HG03103 (cell line): ENCODE data around the gene B4GALNT1.
"Not testable (repeated sequence)": the region's sequence is repeated elsewhere in the genome, so short reads cannot be mapped to it uniquely, and the experiment has no call there.

Experiments used
- ATAC-seq: cut with Tn5 transposase; IDR thresholded peaks from one replicate; pipeline ENCODE4 v1.9.1; 2021; ENCODE audit warnings: low read depth; ENCODE audit not compliant: unreplicated experiment

Gene B4GALNT1

GRCh38 chr12:57638096-57638495 lies 5.1 kb upstream of the B4GALNT1 start:
- ATAC-seq = no peak

GRCh38 chr12:57637364-57637763 lies 4.4 kb upstream of the B4GALNT1 start:
- no peak for ATAC-seq

- not testable (repeated sequence) for ATAC-seq
Measured at GRCh38 chr12:57636731-57637130, 3.7 kb upstream of the B4GALNT1 start.

- ATAC-seq = no peak
Measured at GRCh38 chr12:57632073-57632957, 686 bp downstream of the B4GALNT1 start.

- ATAC-seq = no peak
Measured at GRCh38 chr12:57631566-57632072, 1.4 kb downstream of the B4GALNT1 start.

- no peak for ATAC-seq
Measured at GRCh38 chr12:57630891-57631433, 2.0 kb downstream of the B4GALNT1 start.

DNA sequence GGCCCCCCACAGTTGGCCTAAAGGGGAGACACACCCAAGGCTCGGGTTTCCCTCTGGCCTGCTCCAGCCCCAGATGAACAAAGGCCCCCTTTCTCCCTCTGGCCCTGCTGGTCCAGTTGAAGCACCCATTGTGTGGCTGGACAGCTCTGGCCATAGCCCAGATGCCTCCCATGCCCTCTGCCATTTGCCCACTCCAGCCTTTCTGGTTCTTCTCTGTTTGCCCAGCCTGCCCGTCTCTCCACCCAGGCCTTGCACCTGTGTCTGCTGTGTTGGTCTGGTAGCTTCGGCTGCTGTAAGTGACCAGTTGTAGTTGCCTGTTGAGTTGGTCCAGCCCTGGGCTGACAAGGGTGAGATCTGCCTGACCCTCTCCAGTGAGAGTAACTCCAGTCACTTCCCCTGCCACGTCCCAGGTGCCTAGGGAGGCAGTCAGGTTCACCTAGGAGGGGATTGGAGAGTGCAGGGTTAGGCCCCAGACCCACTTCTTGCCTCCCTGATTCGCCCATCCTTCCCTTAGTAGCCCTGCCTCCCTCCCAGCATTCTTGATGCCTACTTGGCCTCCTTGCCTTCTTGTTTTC lies 3.0 kb downstream of the B4GALNT1 start:
- no peak for ATAC-seq

- no peak for ATAC-seq
Measured at GRCh38 chr12:57628280-57629191, 4.5 kb downstream of the B4GALNT1 start.

- no peak for ATAC-seq
Measured at GRCh38 chr12:57627501-57628279, 5.3 kb downstream of the B4GALNT1 start.

DNA sequence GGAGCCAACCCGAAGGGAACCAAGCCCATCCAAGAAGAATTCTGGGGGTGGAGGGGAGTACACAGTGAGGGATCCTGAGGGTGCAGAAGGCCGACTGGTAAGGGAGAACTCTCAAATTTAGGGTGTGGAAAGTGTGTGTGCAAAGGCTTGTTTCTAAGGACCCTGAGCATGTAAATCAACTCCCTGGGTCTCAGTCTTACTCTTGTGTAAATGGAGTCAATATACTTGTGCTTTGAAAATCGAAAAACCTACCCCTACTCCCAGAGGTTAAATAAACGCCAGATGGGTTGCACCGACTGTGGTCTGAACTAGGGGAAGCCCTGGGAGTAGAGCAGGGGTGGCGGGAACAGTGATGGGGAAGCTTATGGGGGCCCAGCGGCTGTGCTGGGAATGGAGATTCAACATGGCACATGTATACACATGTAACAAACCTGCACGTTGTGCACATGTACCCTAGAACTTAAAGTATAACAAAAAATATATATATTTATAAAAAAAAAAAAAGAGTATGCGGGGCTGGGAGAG lies 6.0 kb downstream of the B4GALNT1 start:
- ATAC-seq = no peak

DNA sequence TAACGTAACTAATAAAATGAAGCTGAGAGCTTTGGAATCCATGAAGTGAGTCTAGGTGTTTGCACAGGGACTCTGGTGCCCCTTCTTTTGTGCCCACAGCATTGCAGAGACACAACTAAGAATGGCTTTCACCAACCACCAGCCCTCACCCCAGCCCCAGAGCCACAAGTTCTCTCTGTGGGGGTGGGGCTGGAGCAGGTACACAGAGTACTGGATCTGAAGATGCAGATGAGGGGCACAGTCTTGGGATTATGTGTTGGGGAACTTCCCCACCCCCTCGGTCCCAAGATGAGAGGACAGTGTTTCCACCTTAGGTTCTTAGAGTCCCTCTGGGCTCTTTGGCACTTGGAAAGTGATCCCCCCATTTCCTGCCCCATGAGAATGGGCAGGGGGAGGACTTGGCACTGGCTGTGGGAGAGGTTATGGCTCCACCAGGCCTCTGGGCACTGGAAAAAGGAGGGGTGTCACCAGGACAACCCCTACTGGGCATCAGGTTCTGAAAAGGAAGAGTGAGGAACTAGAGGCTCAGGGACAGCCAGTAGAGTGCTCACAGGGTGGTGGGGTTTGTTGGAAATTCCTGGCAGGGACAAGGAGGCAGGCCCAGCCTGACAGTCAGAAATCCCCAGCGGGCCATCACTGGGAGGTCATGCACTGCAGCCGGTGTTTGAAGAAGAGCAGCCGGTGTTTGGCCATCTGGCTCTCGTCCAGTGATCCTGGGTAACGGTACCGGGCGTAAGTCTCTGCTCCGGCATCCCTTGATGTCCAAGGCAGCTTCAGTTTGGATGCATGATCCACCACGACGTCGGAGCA lies 6.7 kb downstream of the B4GALNT1 start:
- ATAC-seq = no peak

- no peak for ATAC-seq
Measured at GRCh38 chr12:57625261-57626032, 7.6 kb downstream of the B4GALNT1 start.

GRCh38 chr12:57624441-57625220 lies 8.4 kb downstream of the B4GALNT1 start:
- no peak for ATAC-seq

- no peak for ATAC-seq
Measured at GRCh38 chr12:57623811-57624390, 9.1 kb downstream of the B4GALNT1 start.

- ATAC-seq = no peak
Measured at GRCh38 chr12:57623385-57623784, 9.6 kb downstream of the B4GALNT1 start.

DNA sequence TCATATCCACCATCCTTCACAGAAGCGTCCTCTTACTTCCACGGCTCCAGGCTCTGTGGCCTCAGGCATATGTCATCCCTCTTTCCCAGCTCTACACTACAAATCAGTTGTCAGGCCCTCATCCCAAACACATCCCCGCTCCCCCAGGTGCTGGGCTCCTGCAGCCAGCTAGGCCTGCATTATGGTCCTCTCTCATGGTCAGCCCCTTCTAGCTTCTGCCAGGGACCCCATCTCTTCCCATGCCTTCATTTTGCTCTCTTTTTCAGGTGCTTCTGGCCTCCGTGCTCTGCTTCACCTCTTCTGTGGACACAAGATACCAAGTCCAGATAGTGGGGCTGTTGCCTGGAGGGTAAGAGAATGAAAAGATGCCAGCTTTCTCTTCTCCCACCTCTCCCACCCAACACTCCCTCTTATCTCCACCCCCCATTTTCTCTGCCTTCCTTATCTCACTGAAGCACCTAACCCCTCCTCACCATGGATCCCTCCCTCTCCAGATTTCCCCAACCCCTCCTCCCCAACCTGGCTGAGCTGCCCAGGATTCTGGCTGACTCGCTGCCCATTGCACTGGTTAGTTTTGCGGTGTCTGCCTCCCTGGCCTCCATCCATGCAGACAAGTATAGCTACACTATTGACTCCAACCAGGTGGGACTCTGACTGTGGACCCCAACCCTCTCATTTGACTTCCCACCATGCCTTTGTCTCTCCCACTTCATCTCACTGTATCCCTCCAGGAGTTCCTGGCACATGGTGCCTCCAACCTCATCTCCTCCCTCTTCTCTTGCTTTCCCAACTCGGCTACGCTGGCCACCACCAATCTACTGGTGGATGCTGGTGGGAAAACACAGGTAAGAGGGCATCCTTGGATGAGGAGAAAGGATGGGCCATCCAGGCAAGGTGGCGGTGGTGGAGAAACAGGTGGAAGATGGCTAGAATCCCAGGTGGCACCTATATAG lies 10.4 kb downstream of the B4GALNT1 start:
- no peak for ATAC-seq
